HG03103 (cell line): ENCODE results near the gene CCNG1.

Experiments used
- ATAC-seq: cut with Tn5 transposase; IDR thresholded peaks from one replicate; pipeline ENCODE4 v1.9.1; 2021; ENCODE audit warnings: low read depth; ENCODE audit not compliant: unreplicated experiment

The CCNG1 gene

GRCh38 chr5:163478982-163479271 is 41.5 kb downstream of the CCNG1 start:
- no peak for ATAC-seq

- ATAC-seq = no peak
Observed at GRCh38 chr5:163489055-163489744, 51.8 kb downstream of the CCNG1 start.

- no peak for ATAC-seq
Observed at GRCh38 chr5:163489745-163490075, 52.3 kb downstream of the CCNG1 start.
